Ishikawa (cell line): ENCODE data around the gene TATDN3.

ENCODE experiments used
- EP300 ChIP-seq: IDR thresholded peaks from 2 replicates; pipeline ENCODE4 v1.6.1; 2012; ENCODE audit warnings: borderline replicate concordance
- YY1 ChIP-seq: IDR thresholded peaks from 2 replicates; pipeline ENCODE4 v1.6.1; 2012; ENCODE audit warnings: low read depth
- TF ChIP-seq, protein P1 (sequence below): IDR thresholded peaks from 2 replicates; pipeline ENCODE4 v1.6.1; 2012

DNA sequence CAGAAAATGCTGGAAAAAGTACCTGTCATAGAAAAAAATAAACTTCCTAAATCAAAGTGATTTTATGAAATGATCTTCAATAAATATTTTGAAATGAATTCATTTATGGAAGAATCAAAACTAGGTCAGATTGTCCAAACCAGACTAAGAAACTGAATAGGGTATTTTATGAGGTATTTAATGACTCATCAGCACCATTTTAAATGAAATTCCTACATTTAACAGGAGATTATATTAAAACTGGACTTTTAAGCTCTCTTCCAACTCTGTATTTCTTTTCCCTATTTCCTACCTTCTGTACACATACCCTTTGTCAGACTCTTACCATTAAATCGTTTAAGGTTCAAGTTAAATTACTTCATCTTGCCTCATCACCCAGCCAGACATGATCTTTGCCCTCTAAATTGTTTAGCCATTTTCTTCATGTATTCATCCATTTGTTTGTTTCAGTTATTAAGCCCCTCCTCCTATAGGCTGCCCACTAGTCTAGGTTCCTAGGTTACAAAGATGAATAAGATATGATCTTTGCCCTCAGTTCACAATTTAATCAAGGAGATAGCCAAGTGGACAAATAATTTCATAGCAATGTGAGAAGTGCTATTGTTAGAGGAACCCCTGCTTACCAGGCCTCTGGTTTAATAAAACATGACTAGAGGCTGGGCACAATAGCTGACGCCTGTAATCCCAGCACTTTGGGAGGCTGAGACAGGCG, 25.0 kb downstream of the TATDN3 start:
- TF ChIP-seq EP300, result no peak
- TF ChIP-seq YY1, result no peak
- TF ChIP-seq, protein P1, sequence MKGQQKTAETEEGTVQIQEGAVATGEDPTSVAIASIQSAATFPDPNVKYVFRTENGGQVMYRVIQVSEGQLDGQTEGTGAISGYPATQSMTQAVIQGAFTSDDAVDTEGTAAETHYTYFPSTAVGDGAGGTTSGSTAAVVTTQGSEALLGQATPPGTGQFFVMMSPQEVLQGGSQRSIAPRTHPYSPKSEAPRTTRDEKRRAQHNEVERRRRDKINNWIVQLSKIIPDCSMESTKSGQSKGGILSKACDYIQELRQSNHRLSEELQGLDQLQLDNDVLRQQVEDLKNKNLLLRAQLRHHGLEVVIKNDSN, result no peak
